ENCODE measurements around the gene AMD1. TPM values are rescaled to one million over a fixed set of nuclear protein-coding genes. Genes with fewer than 3 reads are reported as not detected.

Gene AMD1
- total RNA-seq, 4 donors from 2014 or later: 33.5 to 57.1 (median 45.1) TPM

GRCh38 chr6:110853754-110854477 lies 20.7 kb upstream of the AMD1 start:
- TF ChIP-seq POLR2A (IDR thresholded peaks at IDR 0.05): no peak
- TF ChIP-seq CTCF (IDR thresholded peaks at IDR 0.05 in 4 of 5, conservative IDR thresholded peaks at IDR 0.05 in 1 of 5): no peak
- H3K36me3 ChIP-seq: no peaks in the 10 kb centered on the region
- no peaks in the 10 kb centered on the region for H3K4me1 ChIP-seq
- H3K27ac ChIP-seq: no peak overlapping the region
- no peak overlapping the region for H3K4me3 ChIP-seq
- intact Hi-C loops (cut with DNase I; ENCODE audit: low total_unique reads): no loop called here
- no peaks in the 10 kb centered on the region for H3K27me3 ChIP-seq
- ATAC-seq (no peak), DNase-seq (no peak)
- no peaks in the 10 kb centered on the region for H3K9me3 ChIP-seq
- in situ Hi-C loops (cut with MboI; ENCODE audit: low sequenced_read_pairs in 4 of 4): no loop called here

DNA sequence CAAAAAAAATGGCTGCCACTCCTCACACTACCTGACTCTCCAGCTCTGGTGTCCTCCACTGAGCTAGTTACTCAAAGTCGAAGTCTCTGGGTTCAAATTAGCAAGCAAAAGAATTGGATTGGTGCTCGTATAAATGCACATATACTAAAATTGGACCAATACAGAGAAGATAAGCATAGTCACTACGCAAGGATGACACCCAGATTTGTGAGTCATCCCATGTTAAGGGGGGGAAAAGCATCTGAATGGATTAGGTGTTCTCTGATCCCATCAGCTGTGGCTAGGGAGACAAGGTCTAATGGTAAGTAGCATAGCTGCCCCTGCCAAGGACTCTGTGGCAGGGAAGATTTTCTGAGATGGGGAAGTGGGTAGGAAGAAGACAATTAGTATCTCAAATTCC lies 18.3 kb upstream of the AMD1 start:
- H3K4me3 ChIP-seq: no peak overlapping the region
- H3K36me3 ChIP-seq: no peaks in the 10 kb centered on the region
- H3K27ac ChIP-seq: no peak overlapping the region
- in situ Hi-C loops (cut with MboI; ENCODE audit: low sequenced_read_pairs in 4 of 4) (no loop called here), intact Hi-C loops (cut with DNase I; ENCODE audit: low total_unique reads) (no loop called here)
- DNase-seq: no peak
- H3K27me3 ChIP-seq: no peaks in the 10 kb centered on the region
- ATAC-seq: no peak
- no peak for TF ChIP-seq POLR2A (IDR thresholded peaks at IDR 0.05)
- no peaks in the 10 kb centered on the region for H3K4me1 ChIP-seq
- no peaks in the 10 kb centered on the region for H3K9me3 ChIP-seq

DNA sequence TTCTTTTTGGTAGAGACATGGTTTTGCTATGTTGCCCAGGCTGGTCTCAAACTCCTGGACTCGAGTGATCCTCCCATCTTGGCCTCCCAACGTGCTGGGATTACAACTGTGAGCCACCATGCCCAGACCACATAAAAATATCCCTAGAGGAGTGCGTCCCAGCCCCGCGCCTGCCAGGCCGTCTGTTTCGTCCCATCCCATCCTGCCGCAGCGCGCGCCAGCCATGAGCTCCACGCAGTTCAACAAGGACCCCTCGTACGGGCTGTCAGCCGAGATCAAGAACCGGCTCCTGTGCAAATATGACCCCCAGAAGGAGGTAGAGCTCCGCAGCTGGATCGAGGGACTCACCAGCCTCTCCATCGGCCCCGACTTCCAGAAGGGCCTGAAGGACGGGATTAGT lies 16.6 kb upstream of the AMD1 start:
- no peak overlapping the region for H3K4me3 ChIP-seq
- no peaks in the 10 kb centered on the region for H3K9me3 ChIP-seq
- TF ChIP-seq CTCF (IDR thresholded peaks at IDR 0.05 in 4 of 5, conservative IDR thresholded peaks at IDR 0.05 in 1 of 5) (no peak), POLR2A (IDR thresholded peaks at IDR 0.05) (no peak)
- H3K4me1 ChIP-seq: no peaks in the 10 kb centered on the region
- H3K27me3 ChIP-seq: no peaks in the 10 kb centered on the region
- no peak for DNase-seq
- intact Hi-C loops (cut with DNase I; ENCODE audit: low total_unique reads): no loop called here
- in situ Hi-C loops (cut with MboI; ENCODE audit: low sequenced_read_pairs in 4 of 4): no loop called here
- no peak overlapping the region for H3K27ac ChIP-seq
- H3K36me3 ChIP-seq: no peaks in the 10 kb centered on the region
- ATAC-seq: no peak

- DNase-seq (no peak), ATAC-seq (no peak)
- H3K27ac ChIP-seq: no peak overlapping the region
- H3K27me3 ChIP-seq: no peaks in the 10 kb centered on the region
- no peaks in the 10 kb centered on the region for H3K36me3 ChIP-seq
- no peak for TF ChIP-seq POLR2A (IDR thresholded peaks at IDR 0.05)
- TF ChIP-seq CTCF (IDR thresholded peaks at IDR 0.05 in 4 of 5, conservative IDR thresholded peaks at IDR 0.05 in 1 of 5): no peak
- no peaks in the 10 kb centered on the region for H3K4me1 ChIP-seq
- H3K9me3 ChIP-seq: no peaks in the 10 kb centered on the region
- no peak overlapping the region for H3K4me3 ChIP-seq
- intact Hi-C loops (cut with DNase I; ENCODE audit: low total_unique reads): no loop called here
- in situ Hi-C loops (cut with MboI; ENCODE audit: low sequenced_read_pairs in 4 of 4): no loop called here
Measured at GRCh38 chr6:110858562-110859214, 15.9 kb upstream of the AMD1 start.

DNA sequence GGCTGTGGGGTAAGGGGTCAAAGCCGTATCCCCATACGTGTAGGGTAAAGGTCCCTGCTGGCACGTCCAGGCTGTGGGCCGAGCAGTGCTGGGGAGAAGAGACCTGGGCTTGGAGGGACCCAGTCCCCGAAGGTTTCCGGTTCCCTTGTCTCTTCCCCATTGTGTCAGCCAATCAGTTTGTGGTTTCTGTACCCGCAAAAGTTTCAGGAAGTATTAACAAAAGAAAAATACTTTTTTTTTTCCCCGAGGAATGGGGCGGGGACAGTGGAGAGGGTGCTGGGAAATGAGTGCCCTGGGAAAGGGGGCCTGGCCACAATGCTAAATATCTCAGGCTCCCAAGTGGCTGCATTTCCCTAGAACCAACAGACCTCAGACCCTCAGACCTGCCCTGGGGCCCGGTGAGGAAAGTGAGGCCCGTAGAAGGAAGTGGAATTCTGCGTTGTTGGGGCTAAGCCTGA lies 15.2 kb upstream of the AMD1 start:
- ATAC-seq: no peak
- no peak for DNase-seq
- intact Hi-C loops (cut with DNase I; ENCODE audit: low total_unique reads) (no loop called here), in situ Hi-C loops (cut with MboI; ENCODE audit: low sequenced_read_pairs in 4 of 4) (no loop called here)
- Histone ChIP-seq H3K36me3 (no peaks in the 10 kb centered on the region), H3K27me3 (no peaks in the 10 kb centered on the region), H3K27ac (no peak overlapping the region), H3K9me3 (no peaks in the 10 kb centered on the region), H3K4me3 (no peak overlapping the region), H3K4me1 (no peaks in the 10 kb centered on the region)
- no peak for TF ChIP-seq POLR2A (IDR thresholded peaks at IDR 0.05)
- no peak for TF ChIP-seq CTCF (IDR thresholded peaks at IDR 0.05 in 4 of 5, conservative IDR thresholded peaks at IDR 0.05 in 1 of 5)
